IMR-90 (cell line): ENCODE measurements around the gene SNX25. TPM values are rescaled to one million over a fixed set of nuclear protein-coding genes. Genes with fewer than 3 reads are reported as not detected.

Experiments
- ATAC-seq: fragments of 200-7000 bp; cut with Tn5 transposase; 2 replicates; pipeline ENCODE4 v1.9.1; 2020; ENCODE audit warnings: low read depth, mild to moderate bottlenecking, moderate library complexity
- BruUV-seq: library from RNA; stranded (reverse); fragments of 400-500 nt; replicated peaks from 2 replicates; lab custom pipeline; 2021; lab: Mats Ljungman, UMichigan
- CTCF ChIA-PET: fragments of 300-600 bp; formaldehyde crosslinking; extraction: SDS; loops from one replicate; lab custom pipeline; 2021; ENCODE audit warnings: antibody characterized with exemption; lab: Yijun Ruan, JAX
- POLR2A ChIA-PET: fragments of 300-600 bp; sonication (Branson Sonifier 250); formaldehyde crosslinking; loops from one replicate; lab custom pipeline; 2022; ENCODE audit warnings: antibody characterized with exemption; ENCODE audit not compliant: unreplicated experiment; lab: Charles Lee
- DNase-seq: peaks from one replicate; pipeline ENCODE4 v3.0.0; 2013
- H2AFZ ChIP-seq: replicated peaks from 2 replicates; pipeline ENCODE3; 2013; ENCODE audit warnings: low read length, mild to moderate bottlenecking; ENCODE audit not compliant: poor library complexity
- H2AK5ac ChIP-seq: 2 replicates; pipeline ENCODE4 v1.6.1; 2013; ENCODE audit warnings: low read depth, low read length, inconsistent platforms
- H2AK9ac ChIP-seq: replicated peaks from 2 replicates; pipeline ENCODE3; 2013; ENCODE audit warnings: mild to moderate bottlenecking, low read depth, low read length, moderate library complexity; ENCODE audit not compliant: poor library complexity
- H2BK120ac ChIP-seq: 2 replicates; pipeline ENCODE4 v1.6.1; 2013; ENCODE audit warnings: low read depth, low read length, inconsistent platforms
- H2BK15ac ChIP-seq: 3 replicates; pipeline ENCODE4 v1.6.1; 2013; ENCODE audit warnings: low read depth, low read length, inconsistent platforms
- H2BK20ac ChIP-seq: 2 replicates; pipeline ENCODE4 v1.6.1; 2013; ENCODE audit warnings: low read depth, mild to moderate bottlenecking, inconsistent platforms, low read length, moderate library complexity
- H2BK5ac ChIP-seq: 2 replicates; pipeline ENCODE4 v1.6.1; 2013; ENCODE audit warnings: mild to moderate bottlenecking, low read depth, low read length, inconsistent platforms; ENCODE audit not compliant: poor library complexity, severe bottlenecking
- H3K14ac ChIP-seq: replicated peaks from 2 replicates; pipeline ENCODE4 v1.6.1; 2013; ENCODE audit warnings: low read depth, low read length, inconsistent platforms
- H3K18ac ChIP-seq: 2 replicates; pipeline ENCODE4 v1.6.1; 2013; ENCODE audit warnings: low read depth, low read length, control low read depth
- H3K23ac ChIP-seq: 2 replicates; pipeline ENCODE4 v1.6.1; 2013; ENCODE audit warnings: low read depth, low read length, inconsistent platforms
- H3K27ac ChIP-seq: 2 replicates; pipeline ENCODE4 v1.5.1; 2013; ENCODE audit warnings: mild to moderate bottlenecking, control low read depth, low read length; ENCODE audit not compliant: insufficient read depth
- H3K27me3 ChIP-seq: 2 replicates; pipeline ENCODE4 v1.6.1; 2013; ENCODE audit warnings: low read length; ENCODE audit not compliant: control insufficient read depth, insufficient read depth
- H3K36me3 ChIP-seq: 2 replicates; pipeline ENCODE4 v1.6.1; 2013; ENCODE audit warnings: low read length, mixed read lengths; ENCODE audit not compliant: control insufficient read depth, insufficient read depth
- H3K4ac ChIP-seq: 2 replicates; pipeline ENCODE4 v1.6.1; 2013; ENCODE audit warnings: low read depth, low read length, inconsistent platforms
- H3K4me1 ChIP-seq: 2 replicates; pipeline ENCODE4 v1.6.1; 2013; ENCODE audit warnings: low read length, mixed read lengths; ENCODE audit not compliant: control insufficient read depth, insufficient read depth
- H3K4me2 ChIP-seq: 2 replicates; pipeline ENCODE4 v1.6.1; 2013; ENCODE audit warnings: low read depth, mild to moderate bottlenecking, control low read depth, low read length, moderate library complexity
- H3K4me3 ChIP-seq: 2 replicates; pipeline ENCODE4 v1.5.1; 2013; ENCODE audit warnings: low read depth, mild to moderate bottlenecking, control low read depth, low read length, moderate library complexity; ENCODE audit not compliant: insufficient read depth
- H3K56ac ChIP-seq: 2 replicates; pipeline ENCODE4 v1.6.1; 2013; ENCODE audit warnings: low read length, inconsistent platforms; ENCODE audit not compliant: insufficient read depth; ENCODE audit errors: extremely low read depth
- H3K79me1 ChIP-seq, 2 experiments: 2 replicates each; pipeline ENCODE4 v1.6.1; 2013; ENCODE audit warnings: low read length in 2 of 2, inconsistent platforms in 1 of 2, low read depth in 1 of 2
- H3K9ac ChIP-seq: 2 replicates; pipeline ENCODE4 v1.6.1; 2013; ENCODE audit warnings: low read depth, low read length, control low read depth
- H3K9me1 ChIP-seq: 2 replicates; pipeline ENCODE4 v1.6.1; 2013; ENCODE audit warnings: low read length, inconsistent platforms; ENCODE audit not compliant: insufficient read depth
- H3K9me3 ChIP-seq: 2 replicates; pipeline ENCODE4 v1.6.1; 2013; ENCODE audit warnings: low read length; ENCODE audit not compliant: control insufficient read depth, insufficient read depth
- H4K20me1 ChIP-seq: 2 replicates; pipeline ENCODE4 v1.6.1; 2013; ENCODE audit warnings: low read length, inconsistent platforms; ENCODE audit not compliant: insufficient read depth
- H4K5ac ChIP-seq: 2 replicates; pipeline ENCODE4 v1.6.1; 2013; ENCODE audit warnings: mild to moderate bottlenecking, low read depth, low read length, control low read depth
- H4K8ac ChIP-seq, 2 experiments: 2 replicates each; pipeline ENCODE4 v1.6.1; 2013; ENCODE audit warnings: low read depth in 2 of 2, low read length in 2 of 2, control low read depth in 1 of 2, inconsistent platforms in 1 of 2
- H4K91ac ChIP-seq: 2 replicates; pipeline ENCODE4 v1.6.1; 2013; ENCODE audit warnings: low read depth, low read length, inconsistent platforms; ENCODE audit not compliant: insufficient read depth
- CEBPB ChIP-seq: IDR thresholded peaks from 2 replicates; pipeline ENCODE4 v1.6.1; 2012; ENCODE audit warnings: low read depth, low read length, improper control_type of control experiment
- CHD1 ChIP-seq: IDR thresholded peaks from 2 replicates; pipeline ENCODE4 v1.6.1; 2012; ENCODE audit warnings: low read depth, low read length, improper control_type of control experiment
- CTCF ChIP-seq: conservative IDR thresholded peaks from 2 replicates; pipeline ENCODE4 v1.5.1; 2012; ENCODE audit warnings: mild to moderate bottlenecking, low read depth, low read length, improper control_type of control experiment
- ELK1 ChIP-seq: fragments of 150-350 bp; IDR thresholded peaks from 2 replicates; pipeline ENCODE4 v1.6.1; 2016; ENCODE audit warnings: low read depth, mild to moderate bottlenecking, low read length, moderate library complexity, borderline replicate concordance
- FOS ChIP-seq: fragments of 150-350 bp; IDR thresholded peaks from 2 replicates; pipeline ENCODE4 v1.6.1; 2016; ENCODE audit warnings: low read depth, low read length
- MAFK ChIP-seq: IDR thresholded peaks from 2 replicates; pipeline ENCODE4 v1.6.1; 2012; ENCODE audit warnings: low read depth, low read length, improper control_type of control experiment
- RAD21 ChIP-seq: IDR thresholded peaks from 2 replicates; pipeline ENCODE4 v1.6.1; 2012; ENCODE audit warnings: low read length, improper control_type of control experiment
- RCOR1 ChIP-seq: IDR thresholded peaks from 2 replicates; pipeline ENCODE4 v1.6.1; 2012; ENCODE audit warnings: mild to moderate bottlenecking, low read length, improper control_type of control experiment; ENCODE audit not compliant: insufficient replicate concordance
- whole genome bisulfite sequencing, 2 experiments: methylation state at CpG; one replicate each; pipeline versions ENCODE4 v1.1.5 to v1.1.7; 2013; ENCODE audit warnings: missing lambda C conversion rate in 2 of 2; ENCODE audit not compliant: insufficient read length in 1 of 2; ENCODE audit errors: extremely low coverage in 2 of 2; 5-methylcytosine and 5-hydroxymethylcytosine counted together
- dilution Hi-C: fragments of 300-500 bp; cut with HindIII; formaldehyde crosslinking; loops from one replicate; pipeline ENCODE4 v1.14.3; 2018; ENCODE audit warnings: low sequenced_read_pairs; ENCODE audit not compliant: unreplicated experiment
- in situ Hi-C: fragments of 300-500 bp; cut with MboI; formaldehyde crosslinking; loops from 3 replicates; pipeline ENCODE4 v1.14.3; 2019; ENCODE audit warnings: low sequenced_read_pairs, inconsistent platforms, mixed read lengths
- intact Hi-C: fragments of 100-400 bp; cut with micrococcal nuclease; formaldehyde crosslinking; loops from 2 replicates; pipeline ENCODE4 v1.10.0; 2022
- polyA plus RNA-seq, 3 experiments: library from polyadenylated mRNA; depleted of rRNA; stranded (reverse); fragments of >200 nt; gene quantifications; 2 replicates each; pipeline ENCODE4 v1.2.3, GENCODE V29; 2012; ENCODE audit warnings: low replicate concordance in 1 of 3
- total RNA-seq: library from RNA; depleted of rRNA; stranded (reverse); fragments of >200 nt; gene quantifications from 2 replicates; pipeline ENCODE4 v1.2.3, GENCODE V29; 2012
- TF ChIP-seq, protein P1 (sequence below): fragments of 150-350 bp; IDR thresholded peaks from 2 replicates; pipeline ENCODE4 v1.6.1; 2017; ENCODE audit warnings: mild to moderate bottlenecking, antibody characterized with exemption, low read length, low read depth

The SNX25 gene
- total and polyA plus RNA-seq, 2 of the 4 experiments (the other 2 are of a cell fraction): 11.4 to 28.3 TPM

- WGBS, 2 experiments: 89% methylated on average over 9 of the region's 13 CpGs; no CpG with 5 or more reads in 1 of the 2 experiments
- no peaks in the 10 kb centered on the region; a peak in 1 of 4 replicates for H3K79me1 ChIP-seq
- no peak overlapping the region for H2AK5ac ChIP-seq
- no peak overlapping the region for H3K23ac ChIP-seq
- no peak overlapping the region for H4K5ac ChIP-seq
- H2BK15ac ChIP-seq: no peak overlapping the region
- no peak overlapping the region for H3K27ac ChIP-seq
- no peak overlapping the region for H2BK5ac ChIP-seq
- intact Hi-C loops (no loop called here), dilution Hi-C loops (no loop called here), in situ Hi-C loops (no loop called here)
- H3K4me1 ChIP-seq: no peaks in the 10 kb centered on the region; the same call in 1 of the 2 replicates
- ATAC-seq (no peak), DNase-seq (no peak)
- no peak overlapping the region for H2AK9ac ChIP-seq
- no peak overlapping the region for H2BK20ac ChIP-seq
- no peak overlapping the region for H4K8ac ChIP-seq
- peaks cover 16% of the 10 kb centered on the region for H3K36me3 ChIP-seq
- no peak overlapping the region for H3K4ac ChIP-seq
- no peak for TF ChIP-seq MAFK
- TF ChIP-seq CTCF: no peak
- no peak for TF ChIP-seq FOS
- TF ChIP-seq RAD21: no peak
- TF ChIP-seq ELK1: no peak
- TF ChIP-seq CEBPB: no peak
- TF ChIP-seq RCOR1: no peak
- no peak for TF ChIP-seq CHD1
- TF ChIP-seq, protein P1, sequence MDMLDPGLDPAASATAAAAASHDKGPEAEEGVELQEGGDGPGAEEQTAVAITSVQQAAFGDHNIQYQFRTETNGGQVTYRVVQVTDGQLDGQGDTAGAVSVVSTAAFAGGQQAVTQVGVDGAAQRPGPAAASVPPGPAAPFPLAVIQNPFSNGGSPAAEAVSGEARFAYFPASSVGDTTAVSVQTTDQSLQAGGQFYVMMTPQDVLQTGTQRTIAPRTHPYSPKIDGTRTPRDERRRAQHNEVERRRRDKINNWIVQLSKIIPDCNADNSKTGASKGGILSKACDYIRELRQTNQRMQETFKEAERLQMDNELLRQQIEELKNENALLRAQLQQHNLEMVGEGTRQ: no peak
- BruUV-seq: no TSS peak
- no peaks in the 10 kb centered on the region for H3K9me3 ChIP-seq
- no peak overlapping the region for H4K91ac ChIP-seq
- H3K14ac ChIP-seq: no peak overlapping the region
- H3K18ac ChIP-seq: no peak overlapping the region
- H3K4me2 ChIP-seq: no peak overlapping the region
- H3K9ac ChIP-seq: no peak overlapping the region
- no peaks in the 10 kb centered on the region for H3K27me3 ChIP-seq
- peaks cover 7% of the 10 kb centered on the region; the same call in 1 of the 2 replicates for H3K9me1 ChIP-seq
- H2BK120ac ChIP-seq: no peak overlapping the region
- H3K56ac ChIP-seq: no peak overlapping the region
- ChIA-PET CTCF (no interaction called here), POLR2A (no interaction called here)
- H3K4me3 ChIP-seq: no peak overlapping the region
- H4K20me1 ChIP-seq: no peaks in the 10 kb centered on the region
- H2AFZ ChIP-seq: no peak overlapping the region
Observed at GRCh38 chr4:185351691-185352090, 142.3 kb downstream of the SNX25 start.
